EH (cell line): ENCODE data around the gene STPG2.

Experiments
- DNase-seq: peaks from one replicate; pipeline ENCODE4 v3.0.0-alpha.2; 2015; ENCODE audit warnings: low read depth

The STPG2 gene

DNA sequence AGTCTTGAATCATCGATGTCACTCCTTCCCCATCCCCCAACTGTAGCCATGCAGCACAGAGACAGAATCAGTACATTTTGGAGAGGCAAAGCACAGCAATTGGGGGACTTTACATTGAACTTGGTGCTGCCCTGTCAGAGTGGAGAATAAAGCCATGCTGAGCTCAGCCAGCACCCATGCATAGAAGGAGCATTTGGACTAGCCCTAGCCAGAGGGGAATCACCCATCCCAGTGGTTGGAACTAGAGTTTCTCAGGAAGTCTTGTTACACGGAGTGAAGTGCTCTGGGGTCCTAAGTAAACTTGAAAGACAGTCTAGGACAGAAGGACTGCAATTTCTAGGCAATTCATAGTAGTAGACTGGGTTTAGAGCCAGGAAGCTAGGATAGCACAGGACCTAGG, 49.6 kb downstream of the STPG2 start:
- no peak for DNase-seq

DNA sequence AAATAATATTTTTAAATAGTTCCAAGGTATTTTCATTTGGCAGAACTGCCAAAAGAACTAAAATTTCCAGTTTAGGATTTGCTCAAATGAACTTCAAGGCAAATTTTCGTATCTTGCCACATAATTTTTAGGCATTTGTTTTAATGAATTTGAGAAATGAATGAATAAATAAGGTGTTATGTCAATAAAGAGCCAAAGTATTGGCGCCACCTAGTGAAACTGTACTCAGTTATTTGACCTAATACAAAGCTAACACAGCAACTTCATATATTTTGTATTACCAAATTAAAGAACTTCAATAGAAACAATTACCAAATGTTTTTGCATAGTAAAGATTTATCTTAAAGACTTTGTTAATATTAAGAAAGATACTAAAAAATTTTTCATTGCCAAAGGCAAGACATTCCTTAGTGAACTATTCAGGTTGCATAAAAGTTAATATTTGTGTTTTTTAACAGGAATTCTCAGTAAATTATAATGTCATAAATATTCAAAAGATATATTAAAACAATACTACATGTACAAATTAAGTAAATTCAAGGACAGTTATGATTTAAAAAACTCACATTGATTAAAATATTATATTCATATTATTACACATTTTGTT, 50.3 kb downstream of the STPG2 start:
- DNase-seq, result peak; percentile 14

DNA sequence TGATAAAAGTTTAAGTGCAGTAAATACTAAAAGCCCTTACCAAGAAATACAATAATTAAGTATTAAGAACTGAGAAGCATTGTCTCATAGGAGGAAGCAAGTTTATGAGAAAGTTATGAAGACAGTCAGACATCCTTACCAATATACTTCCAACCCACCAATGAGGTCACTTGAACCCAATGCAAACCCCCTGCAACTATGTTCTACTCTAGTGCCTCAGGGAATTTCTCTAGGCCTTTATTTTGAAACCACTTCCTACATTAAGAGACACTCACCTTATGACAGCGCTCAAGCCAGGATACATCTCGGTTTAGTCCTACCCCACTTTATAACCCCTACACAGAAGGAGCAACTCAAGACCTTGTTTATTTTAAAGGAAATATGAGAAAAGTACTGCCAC, 61.3 kb downstream of the STPG2 start:
- no peak for DNase-seq

DNA sequence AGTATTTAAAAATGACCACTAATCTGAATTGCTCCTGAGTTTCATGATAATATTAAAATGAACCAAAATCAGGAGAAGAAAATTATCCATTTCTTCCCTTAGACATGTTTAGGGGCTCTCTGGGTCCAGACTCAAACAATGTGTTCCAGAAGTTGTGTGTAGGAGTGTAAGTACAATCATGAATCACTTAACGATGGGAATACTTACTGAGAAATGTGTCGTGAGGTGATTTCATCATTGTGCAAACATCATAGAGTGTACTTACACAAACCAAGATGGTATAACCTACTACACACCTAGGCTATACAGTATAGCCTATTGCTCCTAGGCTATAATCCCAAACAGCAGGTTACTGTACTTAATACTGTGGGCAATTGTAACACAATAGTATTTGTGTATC, 74.8 kb downstream of the STPG2 start:
- DNase-seq, result no peak

- DNase-seq, result no peak
Observed at GRCh38 chr4:98055800-98056501, 87.3 kb downstream of the STPG2 start.

- DNase-seq, result no peak
Observed at GRCh38 chr4:98046665-98047064, 96.6 kb downstream of the STPG2 start.

DNA sequence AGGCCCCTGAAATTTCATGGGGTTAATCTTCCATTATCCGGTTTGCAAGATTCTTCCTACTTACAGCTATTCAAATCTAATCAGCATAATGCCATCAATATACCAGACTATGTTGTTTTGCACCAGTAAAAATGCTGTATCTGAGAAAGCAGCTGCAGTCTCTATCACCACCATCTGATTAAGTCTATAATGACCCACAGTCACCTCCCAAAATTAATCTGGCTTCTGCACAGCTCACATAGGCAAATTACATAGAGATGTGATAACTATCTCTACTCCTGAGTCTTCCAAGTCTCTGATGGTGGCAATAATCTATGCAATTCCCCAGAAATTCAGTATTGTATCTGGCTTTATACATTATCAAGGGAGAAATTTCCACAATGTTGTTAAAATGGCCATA, 113.2 kb downstream of the STPG2 start:
- no peak for DNase-seq

- DNase-seq, result peak; percentile 1
Observed at GRCh38 chr4:98027827-98028226, 115.4 kb downstream of the STPG2 start.

DNA sequence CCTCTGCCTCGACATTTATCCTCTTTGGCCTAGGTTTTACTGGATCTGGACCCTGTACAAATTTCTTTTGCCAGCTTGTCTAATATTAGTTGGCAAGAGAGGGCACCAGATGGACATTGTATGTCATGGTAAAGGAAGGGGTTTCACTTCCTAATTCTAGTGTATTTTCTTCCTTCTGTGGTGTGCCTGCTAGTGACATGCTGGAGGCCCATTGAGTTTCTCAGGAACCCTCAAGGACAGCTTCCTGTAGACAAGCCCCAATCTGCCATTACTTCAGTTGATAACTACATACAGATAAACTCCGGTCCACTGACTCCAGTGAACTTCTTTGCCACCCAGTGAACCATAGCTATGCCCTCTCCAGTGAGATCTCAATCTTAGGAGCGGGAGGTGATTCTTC, 116.9 kb downstream of the STPG2 start:
- no peak for DNase-seq

DNA sequence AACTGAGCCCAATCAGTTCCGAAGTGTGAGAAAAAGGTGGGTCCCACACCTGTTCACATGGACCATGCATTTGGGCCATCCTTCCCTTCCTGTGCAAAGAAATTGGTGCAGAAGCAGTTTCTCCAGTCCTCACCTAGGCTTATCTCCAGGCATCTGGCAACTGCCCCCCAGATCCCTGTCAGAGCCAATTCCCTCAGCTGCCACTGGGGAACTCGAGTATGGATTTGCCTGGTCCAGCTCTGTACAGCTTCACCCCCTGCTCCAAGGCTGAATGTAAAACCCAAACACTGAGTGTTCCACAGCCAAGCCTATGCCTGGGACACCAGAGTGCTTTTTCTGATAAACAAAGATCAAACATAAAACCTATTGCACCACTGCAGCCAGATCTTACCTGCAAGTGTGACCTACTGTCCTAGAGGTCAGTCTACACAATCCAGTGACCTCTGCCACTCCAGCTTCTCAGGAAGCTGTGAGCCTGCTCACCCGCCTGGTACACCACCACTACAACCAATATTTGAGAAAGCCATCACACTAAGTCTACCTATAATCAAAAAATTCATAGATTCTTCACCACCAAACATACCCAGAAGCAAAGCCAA, 136.4 kb downstream of the STPG2 start:
- no peak for DNase-seq

GRCh38 chr4:98006060-98006459, 137.2 kb downstream of the STPG2 start:
- DNase-seq, result no peak

GRCh38 chr4:98000940-98001339, 142.3 kb downstream of the STPG2 start:
- no peak for DNase-seq

DNA sequence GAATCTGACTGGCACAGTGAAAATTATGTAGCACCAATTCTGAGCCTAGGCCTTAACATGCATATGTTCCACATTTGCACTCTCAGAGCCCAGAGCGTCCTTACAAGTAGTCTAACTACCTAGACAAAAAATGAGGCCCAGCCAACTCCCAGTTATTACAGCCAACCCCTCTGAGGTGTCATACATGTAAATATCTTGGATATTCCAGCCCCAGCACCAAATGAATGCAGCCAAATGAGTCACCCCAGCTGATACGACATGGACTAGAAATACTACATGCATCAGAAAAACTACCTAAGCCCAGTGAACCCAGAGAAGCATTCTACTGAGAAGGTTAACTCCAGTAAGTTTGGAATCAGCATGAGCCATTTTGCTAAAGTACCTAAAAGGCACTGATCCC, 145.1 kb downstream of the STPG2 start:
- no peak for DNase-seq

DNA sequence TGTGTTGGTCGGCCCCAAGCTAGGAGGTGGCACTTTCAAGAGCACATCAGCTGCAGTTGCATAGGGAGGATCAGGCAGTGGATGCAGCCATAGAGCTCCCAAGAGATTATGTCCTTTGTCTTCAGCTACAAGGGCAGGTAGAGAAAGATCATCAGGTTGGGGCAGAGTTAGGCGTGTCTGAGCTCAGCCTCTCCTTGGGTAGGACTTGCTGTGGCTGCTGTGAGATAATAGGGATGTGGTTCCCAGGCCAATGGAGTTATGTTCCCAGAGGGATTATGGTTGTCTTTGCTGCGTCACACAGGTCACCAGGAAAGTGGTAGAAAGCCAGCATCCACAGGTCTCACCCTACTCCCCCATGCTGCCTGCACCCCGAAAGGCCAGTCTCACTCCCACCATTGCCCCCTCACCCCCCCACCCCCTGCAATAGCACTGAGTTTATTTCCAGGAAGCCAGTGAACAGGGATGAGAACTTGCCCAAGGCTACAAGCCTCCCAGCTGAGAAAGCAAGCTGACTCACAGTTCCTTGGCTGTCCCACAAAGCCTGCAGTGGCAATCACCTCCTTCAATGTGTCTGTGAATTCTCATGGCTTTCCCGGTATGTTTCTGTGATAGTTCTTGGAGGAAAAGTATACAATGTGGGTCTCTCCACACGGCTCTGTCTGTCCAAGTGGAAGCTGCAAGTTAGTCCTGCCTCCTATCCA, 148.4 kb downstream of the STPG2 start:
- no peak for DNase-seq

DNA sequence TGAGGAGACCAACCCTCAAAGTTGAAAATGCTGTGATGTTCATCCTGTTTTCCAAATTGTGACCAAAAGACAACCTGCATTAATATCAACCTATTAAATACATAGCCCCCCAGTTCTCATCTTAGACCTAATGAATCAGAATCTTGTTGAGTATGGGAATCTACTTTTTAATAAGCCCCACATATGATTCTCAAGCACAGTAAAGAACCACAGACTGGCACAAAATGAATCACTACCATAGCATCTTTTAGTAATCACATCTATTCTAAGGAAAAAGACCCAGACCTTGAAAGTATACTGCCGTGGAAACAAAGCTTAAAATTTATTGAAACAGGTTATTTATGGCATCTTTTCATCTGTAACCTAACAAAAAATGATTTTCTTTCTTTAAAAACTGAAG, 152.9 kb downstream of the STPG2 start:
- no peak for DNase-seq

- peak; percentile 10 for DNase-seq
Observed at GRCh38 chr4:97987019-97987648, 156.1 kb downstream of the STPG2 start.

- no peak for DNase-seq
Observed at GRCh38 chr4:97984545-97985131, 158.6 kb downstream of the STPG2 start.

GRCh38 chr4:97978791-97979488, 164.3 kb downstream of the STPG2 start:
- DNase-seq, result no peak

DNA sequence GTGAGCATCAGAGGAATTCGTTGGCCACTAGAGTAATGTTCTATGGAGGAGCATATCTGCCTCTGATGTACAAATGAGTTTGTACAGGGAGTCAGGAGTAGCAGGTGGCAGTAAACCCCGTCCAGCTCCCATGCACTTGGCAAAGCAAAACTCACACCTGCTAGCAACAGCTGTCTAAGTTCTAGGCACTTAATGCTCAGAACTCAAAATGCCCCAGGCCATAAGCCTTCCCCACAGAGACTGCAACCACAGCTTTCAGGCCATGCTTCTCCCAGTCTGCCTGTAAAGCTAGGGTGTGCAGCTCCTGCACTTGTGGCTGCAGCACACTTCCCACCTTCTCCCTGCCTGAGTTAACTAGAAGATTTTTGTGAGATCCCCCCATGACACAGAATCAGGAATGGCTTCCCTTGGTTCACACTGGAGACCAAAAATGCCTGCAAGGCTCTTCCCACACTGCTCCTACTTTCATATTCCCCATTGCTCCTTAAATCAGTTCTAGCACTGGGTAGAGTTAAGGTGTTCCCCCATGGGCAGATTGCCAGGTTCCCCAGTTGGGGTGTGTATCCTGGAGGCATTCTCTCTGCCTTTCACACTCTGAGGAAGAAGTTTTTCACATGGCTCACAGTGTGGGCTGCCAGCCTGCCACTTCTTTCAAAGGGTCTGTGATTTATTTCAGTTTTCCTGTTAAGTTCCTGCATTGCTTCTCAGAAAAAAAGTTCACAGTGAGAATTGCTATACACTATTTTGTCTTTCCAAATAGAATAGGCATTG, 189.9 kb downstream of the STPG2 start:
- no peak for DNase-seq

GRCh38 chr4:97952763-97953162, 190.5 kb downstream of the STPG2 start:
- DNase-seq, result no peak

DNA sequence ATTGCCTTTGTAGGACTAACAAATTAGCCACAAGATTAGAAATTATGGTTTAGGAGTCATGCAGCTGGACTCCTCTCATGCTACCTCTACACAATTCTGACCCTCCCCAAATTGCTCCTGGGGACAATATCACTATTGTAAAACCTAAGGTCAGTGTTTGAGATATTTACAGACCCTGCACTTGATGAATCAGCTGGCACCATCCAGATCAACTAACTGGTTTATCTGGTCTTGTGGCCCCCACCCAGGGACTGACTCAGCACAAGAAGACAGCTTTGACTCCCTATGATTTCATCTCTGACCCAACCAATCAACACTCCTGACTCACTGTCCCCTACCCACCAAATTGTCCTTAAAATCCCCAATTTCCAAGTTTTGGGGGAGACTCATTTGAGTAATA, 192.4 kb downstream of the STPG2 start:
- no peak for DNase-seq
